HCT116 (cell line): ENCODE data around the gene TP53AIP1.

Experiments
- ELF1 ChIP-seq: IDR thresholded peaks from 2 replicates; pipeline ENCODE4 v1.6.1; 2012; ENCODE audit warnings: low read depth, borderline replicate concordance
- EZH2 ChIP-seq: fragments of 200-600 bp; sonication (generic); IDR thresholded peaks from 2 replicates; pipeline ENCODE4 v1.6.1; 2017; ENCODE audit warnings: antibody characterized with exemption, mixed run types
- EZH2phosphoT487 ChIP-seq: fragments of 200-600 bp; IDR thresholded peaks from 2 replicates; pipeline ENCODE4 v1.6.1; 2018; ENCODE audit warnings: antibody characterized with exemption, borderline replicate concordance
- POLR2A ChIP-seq: IDR thresholded peaks from 2 replicates; pipeline ENCODE4 v1.7.0; 2011; ENCODE audit warnings: borderline replicate concordance; ENCODE audit not compliant: insufficient read depth, insufficient read length; ENCODE audit errors: extremely low read depth
- POLR2AphosphoS5 ChIP-seq: IDR thresholded peaks from 2 replicates; pipeline ENCODE4 v1.6.1; 2011; ENCODE audit warnings: mild to moderate bottlenecking, low read depth, low read length, moderate library complexity
- RAD21 ChIP-seq: IDR thresholded peaks from 2 replicates; pipeline ENCODE4 v1.6.1; 2012; ENCODE audit warnings: low read depth, mild to moderate bottlenecking
- SIN3A ChIP-seq: IDR thresholded peaks from 2 replicates; pipeline ENCODE4 v1.6.1; 2012; ENCODE audit warnings: low read depth
- SP1 ChIP-seq: IDR thresholded peaks from 2 replicates; pipeline ENCODE4 v1.6.1; 2012; ENCODE audit warnings: low read depth
- TF ChIP-seq, protein P1 (sequence below), 3 experiments: fragments of 200-600 bp in 1 of 3; sonication (generic) in 1 of 3; IDR thresholded peaks in 2 of 3; conservative IDR thresholded peaks in 1 of 3; 2 replicates each; pipeline ENCODE4 v1.5.1; 2012 to 2017; ENCODE audit warnings: low read depth in 2 of 3, low read length in 2 of 3, antibody characterized with exemption in 1 of 3, borderline replicate concordance in 1 of 3, control low read depth in 1 of 3, mild to moderate bottlenecking in 1 of 3, mixed read lengths in 1 of 3, mixed run types in 1 of 3, moderate library complexity in 1 of 3; ENCODE audit not compliant: insufficient read depth in 1 of 3
- TF ChIP-seq, protein P2 (sequence below): IDR thresholded peaks from 2 replicates; pipeline ENCODE4 v1.6.1; 2012
- TF ChIP-seq, protein P3 (sequence below): IDR thresholded peaks from 2 replicates; pipeline ENCODE4 v1.6.1; 2012; ENCODE audit warnings: low read depth
- TF ChIP-seq, protein P4 (sequence below): IDR thresholded peaks from 2 replicates; pipeline ENCODE4 v1.6.1; 2011; ENCODE audit warnings: mild to moderate bottlenecking, low read length, moderate library complexity; ENCODE audit not compliant: insufficient replicate concordance; ENCODE audit errors: extremely low read depth

DNA sequence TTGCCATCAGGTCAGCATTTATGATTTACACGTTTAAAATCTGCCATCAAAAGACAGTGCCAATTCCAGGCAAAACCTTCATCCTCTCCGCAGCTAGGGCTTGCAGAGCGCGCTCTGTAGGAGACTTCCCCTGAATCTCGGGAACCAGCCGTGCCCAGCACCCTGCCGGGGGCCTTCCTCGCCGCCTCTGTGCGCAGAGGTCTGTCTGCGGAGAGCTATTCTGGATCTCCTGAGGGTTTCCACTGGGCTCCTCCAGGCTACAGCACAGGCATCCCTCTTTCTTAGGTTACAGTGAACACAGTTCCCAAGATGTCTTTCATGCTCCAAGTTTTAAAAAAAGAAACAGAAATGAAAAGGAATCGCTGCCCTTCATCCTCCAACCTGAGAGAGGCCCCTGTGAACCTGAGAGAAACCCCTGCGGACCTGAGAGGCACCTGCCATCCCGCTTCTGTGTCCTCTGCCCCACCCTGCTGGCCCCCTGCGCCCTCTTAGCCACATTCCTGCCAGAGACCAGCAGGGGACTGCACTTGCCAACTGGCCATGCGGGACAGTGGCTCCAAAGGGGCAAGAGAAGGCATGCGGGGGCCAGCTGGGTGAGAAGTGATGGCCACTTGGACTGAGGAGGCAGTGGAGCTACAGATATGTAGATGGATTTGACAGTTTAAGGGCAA is 16.1 kb downstream of the TP53AIP1 start:
- TF ChIP-seq, protein P1, sequence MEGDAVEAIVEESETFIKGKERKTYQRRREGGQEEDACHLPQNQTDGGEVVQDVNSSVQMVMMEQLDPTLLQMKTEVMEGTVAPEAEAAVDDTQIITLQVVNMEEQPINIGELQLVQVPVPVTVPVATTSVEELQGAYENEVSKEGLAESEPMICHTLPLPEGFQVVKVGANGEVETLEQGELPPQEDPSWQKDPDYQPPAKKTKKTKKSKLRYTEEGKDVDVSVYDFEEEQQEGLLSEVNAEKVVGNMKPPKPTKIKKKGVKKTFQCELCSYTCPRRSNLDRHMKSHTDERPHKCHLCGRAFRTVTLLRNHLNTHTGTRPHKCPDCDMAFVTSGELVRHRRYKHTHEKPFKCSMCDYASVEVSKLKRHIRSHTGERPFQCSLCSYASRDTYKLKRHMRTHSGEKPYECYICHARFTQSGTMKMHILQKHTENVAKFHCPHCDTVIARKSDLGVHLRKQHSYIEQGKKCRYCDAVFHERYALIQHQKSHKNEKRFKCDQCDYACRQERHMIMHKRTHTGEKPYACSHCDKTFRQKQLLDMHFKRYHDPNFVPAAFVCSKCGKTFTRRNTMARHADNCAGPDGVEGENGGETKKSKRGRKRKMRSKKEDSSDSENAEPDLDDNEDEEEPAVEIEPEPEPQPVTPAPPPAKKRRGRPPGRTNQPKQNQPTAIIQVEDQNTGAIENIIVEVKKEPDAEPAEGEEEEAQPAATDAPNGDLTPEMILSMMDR (IDR thresholded peaks at IDR 0.05 in 2 of 3, conservative IDR thresholded peaks at IDR 0.05 in 1 of 3; ENCODE audit: borderline replicate concordance in 1 of 3, insufficient read depth in 1 of 3, low read depth in 2 of 3, low read length in 2 of 3), result no peak
- TF ChIP-seq, protein P2, sequence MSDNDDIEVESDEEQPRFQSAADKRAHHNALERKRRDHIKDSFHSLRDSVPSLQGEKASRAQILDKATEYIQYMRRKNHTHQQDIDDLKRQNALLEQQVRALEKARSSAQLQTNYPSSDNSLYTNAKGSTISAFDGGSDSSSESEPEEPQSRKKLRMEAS, result no peak
- TF ChIP-seq, protein P3, sequence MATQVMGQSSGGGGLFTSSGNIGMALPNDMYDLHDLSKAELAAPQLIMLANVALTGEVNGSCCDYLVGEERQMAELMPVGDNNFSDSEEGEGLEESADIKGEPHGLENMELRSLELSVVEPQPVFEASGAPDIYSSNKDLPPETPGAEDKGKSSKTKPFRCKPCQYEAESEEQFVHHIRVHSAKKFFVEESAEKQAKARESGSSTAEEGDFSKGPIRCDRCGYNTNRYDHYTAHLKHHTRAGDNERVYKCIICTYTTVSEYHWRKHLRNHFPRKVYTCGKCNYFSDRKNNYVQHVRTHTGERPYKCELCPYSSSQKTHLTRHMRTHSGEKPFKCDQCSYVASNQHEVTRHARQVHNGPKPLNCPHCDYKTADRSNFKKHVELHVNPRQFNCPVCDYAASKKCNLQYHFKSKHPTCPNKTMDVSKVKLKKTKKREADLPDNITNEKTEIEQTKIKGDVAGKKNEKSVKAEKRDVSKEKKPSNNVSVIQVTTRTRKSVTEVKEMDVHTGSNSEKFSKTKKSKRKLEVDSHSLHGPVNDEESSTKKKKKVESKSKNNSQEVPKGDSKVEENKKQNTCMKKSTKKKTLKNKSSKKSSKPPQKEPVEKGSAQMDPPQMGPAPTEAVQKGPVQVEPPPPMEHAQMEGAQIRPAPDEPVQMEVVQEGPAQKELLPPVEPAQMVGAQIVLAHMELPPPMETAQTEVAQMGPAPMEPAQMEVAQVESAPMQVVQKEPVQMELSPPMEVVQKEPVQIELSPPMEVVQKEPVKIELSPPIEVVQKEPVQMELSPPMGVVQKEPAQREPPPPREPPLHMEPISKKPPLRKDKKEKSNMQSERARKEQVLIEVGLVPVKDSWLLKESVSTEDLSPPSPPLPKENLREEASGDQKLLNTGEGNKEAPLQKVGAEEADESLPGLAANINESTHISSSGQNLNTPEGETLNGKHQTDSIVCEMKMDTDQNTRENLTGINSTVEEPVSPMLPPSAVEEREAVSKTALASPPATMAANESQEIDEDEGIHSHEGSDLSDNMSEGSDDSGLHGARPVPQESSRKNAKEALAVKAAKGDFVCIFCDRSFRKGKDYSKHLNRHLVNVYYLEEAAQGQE, result no peak
- TF ChIP-seq EZH2 (no peak), POLR2AphosphoS5 (no peak), POLR2A (no peak), SIN3A (no peak), SP1 (no peak), ELF1 (no peak), RAD21 (no peak), EZH2phosphoT487 (no peak)
- TF ChIP-seq, protein P4, sequence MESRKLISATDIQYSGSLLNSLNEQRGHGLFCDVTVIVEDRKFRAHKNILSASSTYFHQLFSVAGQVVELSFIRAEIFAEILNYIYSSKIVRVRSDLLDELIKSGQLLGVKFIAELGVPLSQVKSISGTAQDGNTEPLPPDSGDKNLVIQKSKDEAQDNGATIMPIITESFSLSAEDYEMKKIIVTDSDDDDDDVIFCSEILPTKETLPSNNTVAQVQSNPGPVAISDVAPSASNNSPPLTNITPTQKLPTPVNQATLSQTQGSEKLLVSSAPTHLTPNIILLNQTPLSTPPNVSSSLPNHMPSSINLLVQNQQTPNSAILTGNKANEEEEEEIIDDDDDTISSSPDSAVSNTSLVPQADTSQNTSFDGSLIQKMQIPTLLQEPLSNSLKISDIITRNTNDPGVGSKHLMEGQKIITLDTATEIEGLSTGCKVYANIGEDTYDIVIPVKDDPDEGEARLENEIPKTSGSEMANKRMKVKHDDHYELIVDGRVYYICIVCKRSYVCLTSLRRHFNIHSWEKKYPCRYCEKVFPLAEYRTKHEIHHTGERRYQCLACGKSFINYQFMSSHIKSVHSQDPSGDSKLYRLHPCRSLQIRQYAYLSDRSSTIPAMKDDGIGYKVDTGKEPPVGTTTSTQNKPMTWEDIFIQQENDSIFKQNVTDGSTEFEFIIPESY, result no peak
